ENCODE data around the gene RAD9B. TPM values are rescaled to one million over a fixed set of nuclear protein-coding genes. Genes with fewer than 3 reads are reported as not detected.

Gene RAD9B
- total and polyA plus RNA-seq, 2 of the 13 experiments (the other 11 are each of a cell fraction or from before 2014, with no cell fraction given), result 0.05 to 0.38 TPM

DNA sequence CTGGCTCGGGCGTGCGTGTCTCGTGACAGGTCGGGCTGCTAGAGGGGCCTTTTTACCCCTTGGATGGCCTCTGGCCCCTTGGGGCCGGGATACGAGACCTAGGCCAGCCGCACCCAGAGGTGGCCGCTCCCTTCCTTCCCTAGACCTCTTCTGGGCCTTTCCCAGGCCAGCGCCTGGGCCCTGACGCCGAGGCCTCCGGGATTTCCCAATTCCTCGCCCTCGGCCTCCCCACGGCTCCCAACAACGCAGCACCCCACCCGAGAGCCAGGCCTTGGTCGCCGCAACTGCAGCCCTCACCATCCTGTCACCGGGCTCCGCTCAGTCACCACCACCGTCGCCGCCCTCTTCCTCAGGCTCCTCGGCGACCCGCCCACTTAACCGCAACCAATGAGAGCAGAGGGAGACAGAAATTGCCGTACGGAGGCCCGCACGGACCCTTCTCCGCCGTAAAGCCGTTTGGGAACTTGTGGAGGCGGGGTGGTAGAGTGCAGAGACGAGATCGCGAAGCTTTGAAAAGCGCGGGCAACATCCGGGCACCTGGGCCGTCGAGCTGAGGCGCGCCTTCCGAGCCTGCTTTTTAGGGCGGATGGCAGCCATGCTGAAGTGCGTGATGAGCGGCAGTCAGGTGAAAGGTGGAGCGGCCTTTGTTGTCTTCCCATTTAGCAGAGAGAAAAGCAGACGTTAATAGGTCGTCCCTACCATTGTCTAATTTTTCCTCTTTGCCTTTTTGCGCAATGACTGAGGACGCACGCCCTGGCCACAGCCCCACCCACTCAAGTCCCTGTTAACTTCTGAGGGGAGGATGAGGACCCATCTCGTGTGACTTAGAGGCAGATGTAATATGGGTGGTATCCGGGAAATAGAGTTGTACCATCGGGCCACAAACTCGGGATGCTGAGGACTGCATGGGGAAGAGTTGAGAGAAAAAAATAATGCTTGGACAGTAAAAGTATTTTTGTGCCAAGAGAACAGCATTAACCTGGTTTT is at the start of gene RAD9B, which contains the start of gene VPS29 (continued):
- TF ChIP-seq KLF9 (CRISPR knock-in tag; IDR thresholded peaks at IDR 0.05; ENCODE audit: low read depth) (peak; percentile 97), FLYWCH1 (CRISPR knock-in tag; IDR thresholded peaks at IDR 0.05) (peak; percentile 66), ZBTB20 (CRISPR knock-in tag; IDR thresholded peaks at IDR 0.05; ENCODE audit: borderline replicate concordance, low read depth) (peak; percentile 68; the same call in 1 of the 2 replicates), ZNF20 (CRISPR knock-in tag; IDR thresholded peaks at IDR 0.05) (peak; percentile 83; the same call in 1 of the 2 replicates), ZFP41 (CRISPR knock-in tag; IDR thresholded peaks at IDR 0.05; ENCODE audit: borderline replicate concordance) (peak; percentile 86; the same call in 1 of the 2 replicates), BHLHE40 (IDR thresholded peaks at IDR 0.05; ENCODE audit: low read length) (peak; percentile 73), ZFP82 (CRISPR knock-in tag; IDR thresholded peaks at IDR 0.05; ENCODE audit: borderline replicate concordance) (no peak), KAT2B (IDR thresholded peaks at IDR 0.05; ENCODE audit: borderline replicate concordance, low read depth, low read length) (no peak), TBP (CRISPR knock-in tag; IDR thresholded peaks at IDR 0.05) (no peak), MAFK (conservative IDR thresholded peaks at IDR 0.05 in 1 of 2, IDR thresholded peaks at IDR 0.05 in 1 of 2; ENCODE audit: low read length in 2 of 2) (no peak), ZNF225 (CRISPR knock-in tag; IDR thresholded peaks at IDR 0.05) (no peak), HHEX (CRISPR knock-in tag; IDR thresholded peaks at IDR 0.05) (no peak), ZNF562 (CRISPR knock-in tag; IDR thresholded peaks at IDR 0.05; ENCODE audit: borderline replicate concordance) (peak; percentile 80; the same call in 1 of the 2 replicates), CCAR2 (optimal IDR thresholded peaks at IDR 0.05; ENCODE audit: low read depth, low read length) (no peak), ADNP (CRISPR knock-in tag; IDR thresholded peaks at IDR 0.05) (no peak), ZNF230 (CRISPR knock-in tag; IDR thresholded peaks at IDR 0.05) (peak; percentile 98), YEATS2 (CRISPR knock-in tag; IDR thresholded peaks at IDR 0.05; ENCODE audit: borderline replicate concordance) (peak; percentile 98), BRCA1 (CRISPR knock-in tag; IDR thresholded peaks at IDR 0.05) (peak; percentile 80; the same call in 1 of the 2 replicates), HDAC6 (IDR thresholded peaks at IDR 0.05; ENCODE audit: low read depth, low read length) (no peak), ZNF572 (CRISPR knock-in tag; IDR thresholded peaks at IDR 0.05) (peak; percentile 86), ZNF891 (CRISPR knock-in tag; IDR thresholded peaks at IDR 0.05) (peak; percentile 68), ZNF788 (CRISPR knock-in tag; IDR thresholded peaks at IDR 0.05; ENCODE audit: borderline replicate concordance) (peak; percentile 87; the same call in 1 of the 2 replicates), NFYC (CRISPR knock-in tag; IDR thresholded peaks at IDR 0.05) (peak; percentile 90), ZNF451 (CRISPR knock-in tag; IDR thresholded peaks at IDR 0.05) (0 out of 2 replicates have a peak, but pooled peaks have one; percentile 64)
- TF ChIP-seq, protein P1, sequence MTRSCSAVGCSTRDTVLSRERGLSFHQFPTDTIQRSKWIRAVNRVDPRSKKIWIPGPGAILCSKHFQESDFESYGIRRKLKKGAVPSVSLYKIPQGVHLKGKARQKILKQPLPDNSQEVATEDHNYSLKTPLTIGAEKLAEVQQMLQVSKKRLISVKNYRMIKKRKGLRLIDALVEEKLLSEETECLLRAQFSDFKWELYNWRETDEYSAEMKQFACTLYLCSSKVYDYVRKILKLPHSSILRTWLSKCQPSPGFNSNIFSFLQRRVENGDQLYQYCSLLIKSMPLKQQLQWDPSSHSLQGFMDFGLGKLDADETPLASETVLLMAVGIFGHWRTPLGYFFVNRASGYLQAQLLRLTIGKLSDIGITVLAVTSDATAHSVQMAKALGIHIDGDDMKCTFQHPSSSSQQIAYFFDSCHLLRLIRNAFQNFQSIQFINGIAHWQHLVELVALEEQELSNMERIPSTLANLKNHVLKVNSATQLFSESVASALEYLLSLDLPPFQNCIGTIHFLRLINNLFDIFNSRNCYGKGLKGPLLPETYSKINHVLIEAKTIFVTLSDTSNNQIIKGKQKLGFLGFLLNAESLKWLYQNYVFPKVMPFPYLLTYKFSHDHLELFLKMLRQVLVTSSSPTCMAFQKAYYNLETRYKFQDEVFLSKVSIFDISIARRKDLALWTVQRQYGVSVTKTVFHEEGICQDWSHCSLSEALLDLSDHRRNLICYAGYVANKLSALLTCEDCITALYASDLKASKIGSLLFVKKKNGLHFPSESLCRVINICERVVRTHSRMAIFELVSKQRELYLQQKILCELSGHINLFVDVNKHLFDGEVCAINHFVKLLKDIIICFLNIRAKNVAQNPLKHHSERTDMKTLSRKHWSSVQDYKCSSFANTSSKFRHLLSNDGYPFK (CRISPR knock-in tag; IDR thresholded peaks at IDR 0.05; ENCODE audit: borderline replicate concordance), result peak; percentile 86
- TF ChIP-seq, protein P2, sequence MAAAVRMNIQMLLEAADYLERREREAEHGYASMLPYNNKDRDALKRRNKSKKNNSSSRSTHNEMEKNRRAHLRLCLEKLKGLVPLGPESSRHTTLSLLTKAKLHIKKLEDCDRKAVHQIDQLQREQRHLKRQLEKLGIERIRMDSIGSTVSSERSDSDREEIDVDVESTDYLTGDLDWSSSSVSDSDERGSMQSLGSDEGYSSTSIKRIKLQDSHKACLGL (CRISPR knock-in tag; IDR thresholded peaks at IDR 0.05), result peak; percentile 85

Measured in HepG2 (cell line).